ENCODE measurements around the gene ZNF837.

The ZNF837 gene

DNA sequence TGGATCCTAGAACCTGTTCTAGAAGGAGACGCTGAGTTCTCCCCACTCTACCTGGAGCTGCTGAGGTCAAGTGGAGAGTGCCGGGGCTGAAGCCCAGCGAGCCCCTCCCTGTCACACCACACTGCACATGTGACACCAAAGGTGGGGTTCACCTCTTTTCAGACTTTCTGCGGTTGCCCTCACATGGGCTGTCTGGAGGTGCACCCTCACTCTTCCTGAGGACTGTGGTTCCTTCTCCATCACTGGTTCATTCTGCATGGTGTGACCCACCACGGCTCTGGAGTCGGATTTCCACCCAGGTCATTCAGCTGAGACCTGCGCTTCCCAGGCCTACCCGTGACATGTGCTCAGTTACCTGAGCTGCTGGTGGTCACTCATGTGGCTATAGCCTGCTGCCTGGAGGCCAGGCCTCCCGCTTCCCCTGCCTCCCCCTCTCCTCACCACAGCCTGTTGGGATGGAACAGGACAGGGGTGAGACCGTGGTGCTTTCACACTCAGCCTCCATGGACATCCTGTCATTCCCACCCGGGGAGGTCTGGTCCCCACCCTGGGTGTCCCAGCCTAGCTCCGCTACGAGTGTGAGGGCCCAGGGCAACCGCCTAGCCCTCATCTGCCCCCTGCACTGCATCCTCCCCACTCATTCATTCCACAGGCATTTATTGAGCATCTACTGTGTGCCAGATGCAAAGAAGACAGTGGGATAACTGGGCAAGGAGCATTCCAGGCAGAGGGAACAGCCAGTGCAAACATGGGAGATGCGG is 26.9 kb downstream of the ZNF837 start:
- ChIA-PET POLR2A (interaction anchor here (1.2 to 1.3 kb wide), 2 partner anchors 9 to 55 kb away, joined by 4 to 5 read pairs; partner anchors contain the start of genes ZNF497 and ZNF584), CTCF (no interaction called here)
- TF ChIP-seq ARNT (IDR thresholded peaks at IDR 0.05) (no peak), FOXA1 (IDR thresholded peaks at IDR 0.05) (no peak), TARDBP (IDR thresholded peaks at IDR 0.05) (no peak), NFRKB (IDR thresholded peaks at IDR 0.05) (no peak), ZNF384 (IDR thresholded peaks at IDR 0.05) (no peak), CTBP1 (IDR thresholded peaks at IDR 0.05; ENCODE audit: borderline replicate concordance) (no peak), FOXK2 (IDR thresholded peaks at IDR 0.05) (no peak), ELF4 (IDR thresholded peaks at IDR 0.05) (no peak), LEF1 (IDR thresholded peaks at IDR 0.05; ENCODE audit: borderline replicate concordance) (no peak), SP1 (IDR thresholded peaks at IDR 0.05) (no peak), L3MBTL2 (conservative IDR thresholded peaks at IDR 0.05) (no peak), FOXM1 (IDR thresholded peaks at IDR 0.05; ENCODE audit: borderline replicate concordance) (no peak), HDGF (IDR thresholded peaks at IDR 0.05; ENCODE audit: borderline replicate concordance) (no peak)
- no peak for DNase-seq (ENCODE audit: extremely low spot score)

DNA sequence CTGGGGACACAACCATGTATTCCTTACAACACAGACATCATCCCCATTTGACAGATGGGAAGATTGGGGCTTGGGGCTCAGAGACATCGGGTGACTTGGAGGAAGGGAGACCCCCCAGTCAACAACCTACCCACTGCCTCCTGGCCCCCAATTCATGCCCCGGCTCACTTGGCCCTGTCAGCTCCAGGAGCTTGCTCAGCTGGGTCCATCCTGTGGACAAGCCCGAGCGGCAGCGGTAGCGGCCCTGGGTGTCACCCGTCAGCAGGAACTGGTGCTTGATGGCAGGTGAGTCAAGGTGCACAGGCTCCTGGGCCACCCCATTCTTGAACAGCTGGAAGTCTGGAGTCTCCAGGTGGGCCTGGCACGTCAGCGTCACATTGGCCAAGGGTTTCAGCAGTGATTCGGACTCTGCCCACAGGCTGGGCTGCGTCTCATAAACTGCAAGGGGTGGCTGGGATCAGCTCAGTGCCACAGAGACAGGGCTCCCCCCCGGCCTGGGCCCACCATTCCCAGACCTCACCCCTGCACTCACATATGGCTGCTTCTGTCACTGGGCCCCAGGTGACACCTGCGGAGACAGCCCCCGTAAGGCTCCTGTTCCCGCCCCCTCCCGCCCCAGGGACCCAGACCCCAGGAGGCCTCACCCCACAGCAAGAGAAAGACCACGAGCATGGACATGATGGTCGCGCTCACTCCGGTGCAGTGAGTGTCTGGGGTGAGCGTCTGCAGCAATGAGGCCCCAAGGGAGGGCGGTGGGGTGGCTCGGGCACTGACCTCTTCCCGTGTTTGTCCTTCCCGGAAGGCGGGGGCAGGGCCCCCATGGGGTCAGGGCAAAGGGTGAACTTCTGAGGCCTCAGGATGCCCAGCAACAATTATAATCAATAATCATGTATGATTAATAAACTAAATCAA is 27.8 kb downstream of the ZNF837 start, which contains the start of gene A1BG:
A1BG (minus strand) TSS at position 733 of the 912 bp plus-strand sequence; CDS start at position 678, 55 bp downstream.
- POLR2A ChIA-PET: interaction anchor here (2.0 kb wide), 1 partner anchor 9 kb away, joined by 14 read pairs; the partner anchor contains the start of gene ZNF497
- CTCF ChIA-PET: no interaction called here
- TF ChIP-seq ELF4 (IDR thresholded peaks at IDR 0.05): no peak
- TF ChIP-seq FOXK2 (IDR thresholded peaks at IDR 0.05): no peak
- no peak for TF ChIP-seq SUZ12 (IDR thresholded peaks at IDR 0.05)
- TF ChIP-seq CTBP1 (IDR thresholded peaks at IDR 0.05; ENCODE audit: borderline replicate concordance): no peak
- TF ChIP-seq FOXA1 (IDR thresholded peaks at IDR 0.05): no peak
- no peak for TF ChIP-seq FOXM1 (IDR thresholded peaks at IDR 0.05; ENCODE audit: borderline replicate concordance)
- TF ChIP-seq, protein P1, sequence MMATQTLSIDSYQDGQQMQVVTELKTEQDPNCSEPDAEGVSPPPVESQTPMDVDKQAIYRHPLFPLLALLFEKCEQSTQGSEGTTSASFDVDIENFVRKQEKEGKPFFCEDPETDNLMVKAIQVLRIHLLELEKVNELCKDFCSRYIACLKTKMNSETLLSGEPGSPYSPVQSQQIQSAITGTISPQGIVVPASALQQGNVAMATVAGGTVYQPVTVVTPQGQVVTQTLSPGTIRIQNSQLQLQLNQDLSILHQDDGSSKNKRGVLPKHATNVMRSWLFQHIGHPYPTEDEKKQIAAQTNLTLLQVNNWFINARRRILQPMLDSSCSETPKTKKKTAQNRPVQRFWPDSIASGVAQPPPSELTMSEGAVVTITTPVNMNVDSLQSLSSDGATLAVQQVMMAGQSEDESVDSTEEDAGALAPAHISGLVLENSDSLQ (IDR thresholded peaks at IDR 0.05): no peak
- TF ChIP-seq ZNF384 (IDR thresholded peaks at IDR 0.05): no peak
- TF ChIP-seq SP1 (IDR thresholded peaks at IDR 0.05): no peak
- TF ChIP-seq TARDBP (IDR thresholded peaks at IDR 0.05): no peak
- DNase-seq (ENCODE audit: extremely low spot score): no peak

DNA sequence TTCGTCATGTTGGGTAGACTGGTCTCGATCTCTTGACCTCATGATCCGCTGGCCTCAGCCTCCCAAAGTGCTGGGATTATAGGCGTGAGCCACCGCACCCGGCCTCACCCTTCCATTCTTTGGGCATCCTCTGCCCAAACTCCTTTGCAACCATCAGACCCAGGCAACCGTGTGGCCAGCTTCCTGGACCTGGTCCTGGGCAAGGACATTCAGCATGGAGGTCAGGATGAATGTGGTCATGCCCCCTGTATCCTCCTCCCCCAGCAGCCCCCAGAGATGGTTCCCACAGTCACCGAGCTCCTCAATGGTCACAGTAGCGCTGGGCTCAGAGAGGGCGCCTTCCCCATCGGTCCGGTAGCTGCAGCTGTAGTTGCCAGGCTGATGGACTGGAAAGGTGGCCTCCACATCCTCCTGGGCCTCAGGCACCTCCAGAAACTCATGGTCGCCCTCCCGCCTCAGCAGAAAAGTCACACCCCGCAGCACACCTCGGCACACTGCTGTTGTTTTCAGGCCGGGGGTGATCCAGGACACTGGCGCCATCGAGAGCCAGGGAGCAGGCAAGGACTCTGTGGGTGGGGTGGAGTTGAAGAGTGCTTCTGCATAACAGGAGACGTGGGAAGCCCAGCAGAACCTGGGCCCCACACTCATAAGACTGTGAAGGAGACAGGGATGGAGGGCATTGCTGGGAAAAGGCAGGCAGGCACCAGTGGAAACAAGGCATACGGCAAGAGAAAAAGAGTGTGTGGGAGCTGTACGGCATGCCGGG is 28.7 kb downstream of the ZNF837 start:
- ChIA-PET CTCF (no interaction called here), POLR2A (interaction anchor here (2.0 kb wide), 1 partner anchor 10 kb away, joined by 14 read pairs; the partner anchor contains the start of gene ZNF497)
- TF ChIP-seq LEF1 (IDR thresholded peaks at IDR 0.05; ENCODE audit: borderline replicate concordance): no peak
- TF ChIP-seq FOXA1 (IDR thresholded peaks at IDR 0.05): no peak
- TF ChIP-seq ZNF384 (IDR thresholded peaks at IDR 0.05): no peak
- no peak for TF ChIP-seq SP1 (IDR thresholded peaks at IDR 0.05)
- TF ChIP-seq L3MBTL2 (conservative IDR thresholded peaks at IDR 0.05): no peak
- no peak for TF ChIP-seq TARDBP (IDR thresholded peaks at IDR 0.05)
- TF ChIP-seq FOXK2 (IDR thresholded peaks at IDR 0.05): no peak
- no peak for TF ChIP-seq SUZ12 (IDR thresholded peaks at IDR 0.05)
- no peak for TF ChIP-seq HDGF (IDR thresholded peaks at IDR 0.05; ENCODE audit: borderline replicate concordance)
- no peak for DNase-seq (ENCODE audit: extremely low spot score)

DNA sequence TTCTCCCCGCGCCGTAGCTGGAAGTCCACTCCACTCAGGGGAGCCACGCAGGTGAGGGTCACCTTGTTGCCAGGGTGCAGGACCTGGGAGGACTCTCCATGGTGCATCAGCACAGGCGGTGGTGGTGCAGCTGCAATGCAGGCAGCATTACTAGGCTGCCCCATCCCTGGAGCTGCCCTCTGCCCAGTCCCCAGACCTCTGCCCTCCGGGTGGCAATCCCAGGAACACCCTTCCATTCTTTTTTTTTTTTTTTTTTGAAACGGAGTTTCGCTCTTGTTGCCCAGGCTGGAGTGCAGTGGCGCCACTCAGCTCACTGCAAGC is 29.3 kb downstream of the ZNF837 start:
- ChIA-PET POLR2A (interaction anchor here (2.0 kb wide), 1 partner anchor 11 kb away, joined by 14 read pairs; the partner anchor contains the start of gene ZNF497), CTCF (no interaction called here)
- DNase-seq (ENCODE audit: extremely low spot score): no peak
- TF ChIP-seq, protein P1 (IDR thresholded peaks at IDR 0.05): no peak
- TF ChIP-seq FOXA1 (IDR thresholded peaks at IDR 0.05) (no peak), FOXM1 (IDR thresholded peaks at IDR 0.05; ENCODE audit: borderline replicate concordance) (no peak), SP1 (IDR thresholded peaks at IDR 0.05) (no peak), LEF1 (IDR thresholded peaks at IDR 0.05; ENCODE audit: borderline replicate concordance) (no peak), FOXK2 (IDR thresholded peaks at IDR 0.05) (no peak), L3MBTL2 (conservative IDR thresholded peaks at IDR 0.05) (no peak), SUZ12 (IDR thresholded peaks at IDR 0.05) (no peak), ARNT (IDR thresholded peaks at IDR 0.05) (no peak), ELF4 (IDR thresholded peaks at IDR 0.05) (no peak), TARDBP (IDR thresholded peaks at IDR 0.05) (no peak), NFRKB (IDR thresholded peaks at IDR 0.05) (no peak), HDGF (IDR thresholded peaks at IDR 0.05; ENCODE audit: borderline replicate concordance) (no peak)

DNA sequence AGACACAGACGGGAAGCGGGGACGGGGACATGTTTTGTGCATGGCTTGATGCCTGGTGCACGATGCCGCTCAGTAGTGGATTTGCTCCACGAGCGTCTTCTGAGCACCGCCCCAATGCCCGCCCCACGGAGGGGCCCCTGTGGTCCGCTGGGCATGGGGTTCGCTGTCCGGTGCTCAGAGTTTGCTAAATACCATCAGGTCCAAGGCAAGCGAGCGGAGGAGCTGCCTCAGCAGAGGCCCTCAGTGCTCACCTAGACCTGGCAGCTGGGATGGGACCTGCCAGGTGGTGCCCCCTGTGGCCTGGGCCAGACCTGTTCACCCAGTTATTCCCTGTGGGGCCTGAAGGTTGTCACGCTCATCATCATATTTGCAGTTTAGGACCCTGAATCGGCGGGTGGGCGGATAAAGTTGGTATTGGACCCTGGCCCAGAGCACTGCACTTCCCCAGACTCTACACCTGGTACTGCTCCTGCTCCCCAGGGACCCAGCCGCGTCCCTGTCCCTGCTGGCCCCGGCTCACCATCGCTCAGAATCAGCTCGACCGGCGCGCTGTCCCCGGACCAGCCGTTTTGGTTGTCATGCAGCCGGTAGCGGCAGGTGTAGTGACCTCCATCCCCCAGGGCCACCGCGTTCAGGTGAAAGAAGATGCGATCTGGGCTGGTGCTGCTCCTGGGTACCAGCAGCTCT is 29.8 kb downstream of the ZNF837 start:
- CTCF ChIA-PET: no interaction called here
- POLR2A ChIA-PET: interaction anchor here (2.0 kb wide), 1 partner anchor 11 kb away, joined by 14 read pairs; the partner anchor contains the start of gene ZNF497
- no peak for DNase-seq (ENCODE audit: extremely low spot score)
- TF ChIP-seq FOXK2 (IDR thresholded peaks at IDR 0.05): no peak
- TF ChIP-seq, protein P1 (IDR thresholded peaks at IDR 0.05): no peak
- no peak for TF ChIP-seq ZNF384 (IDR thresholded peaks at IDR 0.05)
- no peak for TF ChIP-seq SUZ12 (IDR thresholded peaks at IDR 0.05)
- no peak for TF ChIP-seq TARDBP (IDR thresholded peaks at IDR 0.05)
- TF ChIP-seq FOXA1 (IDR thresholded peaks at IDR 0.05): no peak
- no peak for TF ChIP-seq CTBP1 (IDR thresholded peaks at IDR 0.05; ENCODE audit: borderline replicate concordance)
- no peak for TF ChIP-seq BHLHE40 (IDR thresholded peaks at IDR 0.05; ENCODE audit: borderline replicate concordance)
- TF ChIP-seq ARNT (IDR thresholded peaks at IDR 0.05): no peak
- no peak for TF ChIP-seq NFRKB (IDR thresholded peaks at IDR 0.05)
- TF ChIP-seq LEF1 (IDR thresholded peaks at IDR 0.05; ENCODE audit: borderline replicate concordance): no peak
- TF ChIP-seq ELF4 (IDR thresholded peaks at IDR 0.05): no peak
- no peak for TF ChIP-seq SP1 (IDR thresholded peaks at IDR 0.05)
- TF ChIP-seq L3MBTL2 (conservative IDR thresholded peaks at IDR 0.05): no peak
- no peak for TF ChIP-seq HDGF (IDR thresholded peaks at IDR 0.05; ENCODE audit: borderline replicate concordance)

Measured in HEK293T (cell line).